HEK293T (cell line): ENCODE results near the gene PLCB1.
A peak's percentile ranks its signal among the peaks of the same experiment; 100 is the strongest.

ENCODE experiments used
- CTCF ChIA-PET: fragments of 350-600 bp; formaldehyde crosslinking; extraction: SDS; loops from one replicate; lab custom pipeline; 2021; ENCODE audit warnings: antibody characterized with exemption, inconsistent platforms; lab: Yijun Ruan, JAX
- POLR2A ChIA-PET: fragments of 350-600 bp; formaldehyde crosslinking; extraction: SDS; loops from one replicate; lab custom pipeline; 2020; ENCODE audit warnings: antibody characterized with exemption, inconsistent platforms; lab: Yijun Ruan, JAX
- DNase-seq: peaks from one replicate; pipeline ENCODE4 v3.0.0; 2012; ENCODE audit warnings: mixed read lengths; ENCODE audit errors: extremely low spot score
- ARNT ChIP-seq: fragments of 450-650 bp; IDR thresholded peaks from 2 replicates; pipeline ENCODE4 v1.6.1; 2017; ENCODE audit warnings: mild to moderate bottlenecking
- BHLHE40 ChIP-seq: fragments of 450-650 bp; IDR thresholded peaks from 2 replicates; pipeline ENCODE4 v1.6.1; 2016; ENCODE audit warnings: mild to moderate bottlenecking, moderate library complexity, borderline replicate concordance
- CTBP1 ChIP-seq: fragments of 450-650 bp; IDR thresholded peaks from 2 replicates; pipeline ENCODE4 v1.6.1; 2016; ENCODE audit warnings: borderline replicate concordance
- ELF4 ChIP-seq: fragments of 450-650 bp; IDR thresholded peaks from 2 replicates; pipeline ENCODE4 v1.6.1; 2017; ENCODE audit warnings: antibody characterized with exemption
- FOXA1 ChIP-seq: fragments of 450-650 bp; IDR thresholded peaks from 2 replicates; pipeline ENCODE4 v1.6.1; 2016; ENCODE audit warnings: mild to moderate bottlenecking
- FOXK2 ChIP-seq: fragments of 450-650 bp; IDR thresholded peaks from 2 replicates; pipeline ENCODE4 v1.6.1; 2016; ENCODE audit warnings: mild to moderate bottlenecking
- FOXM1 ChIP-seq: fragments of 450-650 bp; IDR thresholded peaks from 2 replicates; pipeline ENCODE4 v1.6.1; 2017; ENCODE audit warnings: mild to moderate bottlenecking, borderline replicate concordance
- HDGF ChIP-seq: fragments of 450-650 bp; IDR thresholded peaks from 2 replicates; pipeline ENCODE4 v1.6.1; 2017; ENCODE audit warnings: antibody characterized with exemption, borderline replicate concordance
- L3MBTL2 ChIP-seq: fragments of 450-650 bp; conservative IDR thresholded peaks from 2 replicates; pipeline ENCODE4 v1.6.1; 2016; ENCODE audit warnings: mild to moderate bottlenecking
- LEF1 ChIP-seq: fragments of 450-650 bp; IDR thresholded peaks from 2 replicates; pipeline ENCODE4 v1.6.1; 2017; ENCODE audit warnings: mild to moderate bottlenecking, borderline replicate concordance
- NFRKB ChIP-seq: fragments of 450-650 bp; IDR thresholded peaks from 2 replicates; pipeline ENCODE4 v1.6.1; 2016; ENCODE audit warnings: mild to moderate bottlenecking, moderate library complexity
- SP1 ChIP-seq: fragments of 450-650 bp; IDR thresholded peaks from 2 replicates; pipeline ENCODE4 v1.6.1; 2017
- SUZ12 ChIP-seq: fragments of 450-650 bp; IDR thresholded peaks from 2 replicates; pipeline ENCODE4 v1.6.1; 2016; ENCODE audit warnings: mild to moderate bottlenecking
- TARDBP ChIP-seq: fragments of 450-650 bp; IDR thresholded peaks from 2 replicates; pipeline ENCODE4 v1.6.1; 2016
- ZNF384 ChIP-seq: fragments of 450-650 bp; IDR thresholded peaks from 2 replicates; pipeline ENCODE4 v1.6.1; 2016
- TF ChIP-seq, protein P1 (sequence below): fragments of 450-650 bp; IDR thresholded peaks from 2 replicates; pipeline ENCODE4 v1.6.1; 2016

PLCB1 gene

DNA sequence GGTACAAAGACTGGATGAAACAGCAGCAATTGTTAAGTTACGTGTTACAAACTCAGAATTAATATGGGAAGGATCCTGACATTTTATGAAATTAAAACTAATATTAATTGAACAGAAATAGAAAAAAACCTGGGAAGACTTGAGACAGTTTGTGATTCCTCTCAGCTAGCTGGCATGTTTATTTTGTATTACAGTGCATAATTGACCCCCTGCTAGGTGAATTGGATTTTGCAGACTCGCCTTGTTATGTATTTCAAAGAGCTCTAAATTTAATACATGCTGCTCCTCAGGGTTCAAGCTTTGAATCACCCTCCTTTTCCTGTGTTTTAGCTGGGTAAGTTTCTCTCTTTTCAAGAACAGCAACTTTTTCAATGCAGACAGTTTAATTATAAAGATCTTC is 339.4 kb downstream of the PLCB1 start:
- no peak for TF ChIP-seq LEF1
- TF ChIP-seq ARNT: no peak
- TF ChIP-seq NFRKB: no peak
- TF ChIP-seq FOXA1: no peak
- TF ChIP-seq, protein P1, sequence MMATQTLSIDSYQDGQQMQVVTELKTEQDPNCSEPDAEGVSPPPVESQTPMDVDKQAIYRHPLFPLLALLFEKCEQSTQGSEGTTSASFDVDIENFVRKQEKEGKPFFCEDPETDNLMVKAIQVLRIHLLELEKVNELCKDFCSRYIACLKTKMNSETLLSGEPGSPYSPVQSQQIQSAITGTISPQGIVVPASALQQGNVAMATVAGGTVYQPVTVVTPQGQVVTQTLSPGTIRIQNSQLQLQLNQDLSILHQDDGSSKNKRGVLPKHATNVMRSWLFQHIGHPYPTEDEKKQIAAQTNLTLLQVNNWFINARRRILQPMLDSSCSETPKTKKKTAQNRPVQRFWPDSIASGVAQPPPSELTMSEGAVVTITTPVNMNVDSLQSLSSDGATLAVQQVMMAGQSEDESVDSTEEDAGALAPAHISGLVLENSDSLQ: no peak
- TF ChIP-seq CTBP1: no peak
- TF ChIP-seq BHLHE40: no peak
- TF ChIP-seq ZNF384: no peak
- no peak for TF ChIP-seq FOXM1
- TF ChIP-seq L3MBTL2: no peak
- TF ChIP-seq FOXK2: no peak
- CTCF ChIA-PET: interaction anchor here (0.6 kb wide), 1 partner anchor 610 kb away, joined by 3 read pairs; no protein-coding TSS in a partner anchor
- DNase-seq: no peak
- POLR2A ChIA-PET: no interaction called here

GRCh38 chr20:8473459-8473858 is 341.4 kb downstream of the PLCB1 start:
- TF ChIP-seq FOXM1 (no peak), L3MBTL2 (no peak), BHLHE40 (no peak), LEF1 (no peak), FOXK2 (no peak), SP1 (no peak), ELF4 (no peak), CTBP1 (no peak), SUZ12 (no peak), HDGF (no peak), FOXA1 (no peak), ZNF384 (no peak), TARDBP (no peak), ARNT (no peak), NFRKB (no peak)
- TF ChIP-seq, protein P1: no peak
- DNase-seq: peak; percentile 8
- POLR2A ChIA-PET: no interaction called here
- CTCF ChIA-PET: no interaction called here

DNA sequence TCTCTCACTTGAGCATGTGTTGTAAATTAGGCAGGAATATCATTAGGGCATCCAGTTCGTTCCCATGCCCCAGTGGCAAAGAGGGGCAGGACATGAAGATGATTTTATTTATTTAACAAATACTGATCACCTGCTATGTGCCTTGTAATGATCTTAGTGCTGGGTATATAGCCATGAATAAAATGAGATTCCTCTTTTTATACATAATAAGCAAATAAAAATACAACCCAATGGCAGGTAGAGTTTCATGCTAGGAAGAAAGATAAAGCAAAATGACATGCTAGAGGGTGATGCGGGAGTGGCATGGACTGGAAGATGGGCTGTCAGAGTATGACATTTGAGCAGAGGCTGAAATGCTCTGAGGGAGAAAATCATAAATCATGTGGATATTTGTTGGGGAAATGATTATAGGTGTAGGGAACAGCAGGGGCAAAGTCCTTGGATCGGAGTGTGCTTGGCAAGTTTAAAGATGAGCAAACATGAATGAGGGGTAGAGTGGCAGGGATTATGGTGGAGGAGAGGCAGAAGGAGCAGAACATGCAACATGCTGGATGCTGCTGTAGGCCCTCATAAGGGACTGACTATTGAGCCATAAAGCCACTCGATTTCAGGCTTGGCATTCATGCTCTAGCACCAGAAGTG is 342.1 kb downstream of the PLCB1 start:
- POLR2A ChIA-PET: no interaction called here
- TF ChIP-seq, protein P1: no peak
- TF ChIP-seq CTBP1 (no peak), FOXA1 (no peak), SUZ12 (no peak), SP1 (no peak), L3MBTL2 (no peak), NFRKB (no peak), HDGF (no peak), FOXM1 (no peak), ZNF384 (no peak), BHLHE40 (no peak), LEF1 (no peak), ELF4 (no peak)
- CTCF ChIA-PET: no interaction called here
- DNase-seq: no peak

- ChIA-PET CTCF (no interaction called here), POLR2A (no interaction called here)
- no peak for DNase-seq
- TF ChIP-seq HDGF: no peak
- TF ChIP-seq ELF4: no peak
- no peak for TF ChIP-seq SUZ12
- TF ChIP-seq, protein P1: no peak
- TF ChIP-seq SP1: no peak
- TF ChIP-seq ARNT: no peak
- TF ChIP-seq FOXA1: no peak
- no peak for TF ChIP-seq ZNF384
- TF ChIP-seq LEF1: no peak
- TF ChIP-seq FOXK2: no peak
- no peak for TF ChIP-seq CTBP1
- TF ChIP-seq TARDBP: no peak
- TF ChIP-seq BHLHE40: no peak
- no peak for TF ChIP-seq FOXM1
- TF ChIP-seq NFRKB: no peak
- TF ChIP-seq L3MBTL2: no peak
Observed at GRCh38 chr20:8476021-8476420, 344.0 kb downstream of the PLCB1 start.

- TF ChIP-seq LEF1: no peak
- DNase-seq: no peak
- POLR2A ChIA-PET: no interaction called here
- CTCF ChIA-PET: interaction anchor here (1.0 kb wide), 1 partner anchor 26 kb away, joined by 3 read pairs; no protein-coding TSS in a partner anchor
Observed at GRCh38 chr20:8480597-8480996, 348.5 kb downstream of the PLCB1 start.

DNA sequence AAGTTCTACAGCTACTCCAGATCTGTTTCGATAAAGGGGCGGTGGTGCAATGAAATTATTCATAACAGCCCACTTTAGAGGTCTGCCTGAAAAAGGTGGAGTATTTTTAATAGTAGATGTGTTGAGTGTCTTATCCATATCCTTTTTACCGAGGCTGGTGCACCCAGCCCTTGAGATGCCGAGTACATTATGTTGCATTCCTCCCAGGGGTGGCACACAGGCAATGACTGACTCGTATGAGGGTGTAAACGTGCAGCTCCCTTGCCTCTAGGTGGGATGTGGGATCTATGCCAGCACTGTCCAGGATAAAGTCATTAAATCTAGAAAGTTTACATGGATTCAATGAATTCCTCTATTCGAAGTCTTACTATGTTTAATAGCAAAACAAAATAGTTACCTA is 355.6 kb downstream of the PLCB1 start:
- POLR2A ChIA-PET: no interaction called here
- TF ChIP-seq FOXK2 (no peak), HDGF (no peak), ZNF384 (no peak), ELF4 (no peak), LEF1 (no peak), ARNT (no peak), FOXA1 (no peak), NFRKB (no peak), SUZ12 (no peak), SP1 (no peak), TARDBP (no peak), BHLHE40 (no peak), L3MBTL2 (no peak), FOXM1 (no peak), CTBP1 (no peak)
- TF ChIP-seq, protein P1: no peak
- no peak for DNase-seq
- CTCF ChIA-PET: no interaction called here
